Right cardiac atrium (tissue), 5 donors: ENCODE data around the gene POMZP3. TPM values are rescaled to one million over a fixed set of nuclear protein-coding genes. Genes with fewer than 3 reads are reported as not detected.
"Not testable (repeated sequence)": the region's sequence is repeated elsewhere in the genome, so short reads cannot be mapped to it uniquely, and the experiment has no call there.

Experiments
- ATAC-seq, 2 donors: fragments of 200-7000 bp; cut with Tn5 transposase; one replicate each; pipeline versions ENCODE4 v1.8.0 to v1.9.1; 2020; ENCODE audit warnings: moderate library complexity in 2 of 2, mild to moderate bottlenecking in 1 of 2
- DNase-seq, 3 donors: peaks; one replicate each; pipeline ENCODE4 v3.0.0-alpha.2; 2020
- H3K27ac ChIP-seq: one replicate; pipeline ENCODE4 v1.5.1; 2013; ENCODE audit warnings: mild to moderate bottlenecking, low read length, control low read depth, moderate library complexity
- H3K27me3 ChIP-seq: one replicate; pipeline ENCODE4 v1.6.1; 2013; ENCODE audit not compliant: control insufficient read depth, insufficient read depth
- H3K4me1 ChIP-seq: one replicate; pipeline ENCODE4 v1.6.1; 2013; ENCODE audit warnings: low read length; ENCODE audit not compliant: control insufficient read depth, insufficient read depth
- H3K4me3 ChIP-seq: one replicate; pipeline ENCODE4 v1.5.1; 2013; ENCODE audit warnings: low read length, control low read depth
- H3K9me3 ChIP-seq: one replicate; pipeline ENCODE4 v1.6.1; 2013; ENCODE audit warnings: low read length; ENCODE audit not compliant: control insufficient read depth
- WGBS: extraction: QIAGEN DNeasy Blood & Tissue Kit; methylation state at CpG from one replicate; pipeline ENCODE4 v1.1.7; 2013; 5-methylcytosine and 5-hydroxymethylcytosine counted together
- intact Hi-C, 4 donors: fragments of 100-400 bp; cut with DNase I; formaldehyde crosslinking; loops; one replicate each; pipeline versions ENCODE4 v1.11.0 to v1.14.0; 2022 to 2023
- long read RNA-seq, 4 donors: library from polyadenylated mRNA; unstranded; transcript quantifications; one replicate each; pipeline ENCODE4 v2.0.0, GENCODE V29; 2020 to 2021
- polyA plus RNA-seq: library from polyadenylated mRNA; stranded (reverse); fragments of 200-250 nt; gene quantifications from one replicate; pipeline ENCODE4 v1.2.3, GENCODE V29; 2013
- total RNA-seq, 4 donors: library from RNA; stranded (reverse); fragmentation: NEBNext Ultra II Directional; extraction: Animal tissue kit (Norgen Biotek cat#: 25700); gene quantifications; one replicate each; pipeline ENCODE4 v1.2.1, GENCODE V29; 2021
- donor health status: healthy with polysubstance abuse.
- donor health status: DM: no; HTN: yes; CAD: no.
- donor health status: DM: no; HTN: no; CAD: no.
- donor health status: DM: no; HTN: yes; CAD: no; lungs with severe emphysema.
- donor health status: DM: yes; HTN: yes; CAD: no.

The POMZP3 gene
- 10 to 100 TPM in 1 of 4 donors, 1 to 10 TPM in 3; 7.0 to 14.8 (median 7.3) TPM for total RNA-seq
- 13.3 TPM for polyA plus RNA-seq
- long read RNA-seq, donor 1, transcript POMZP3-202 (7 exons, 1,490 nt), result major isoform, 17 of 26 reads
- long read RNA-seq, donor 1, partial matches to known transcripts, result 9 of 26 reads
- long read RNA-seq, donor 1, other reads (novel, unspliced or antisense), result 0 of 26 reads
- long read RNA-seq, donor 2, transcript POMZP3-202 (7 exons, 1,490 nt), result major isoform, 5 of 7 reads
- long read RNA-seq, donor 2, partial matches to known transcripts, result 1 of 7 reads
- long read RNA-seq, donor 2, other reads (novel, unspliced or antisense), result 1 of 7 reads
- long read RNA-seq, donor 3, partial matches to known transcripts, result 1 of 4 reads
- long read RNA-seq, donor 3, other reads (novel, unspliced or antisense), result 1 of 4 reads
- long read RNA-seq, donor 4, transcript POMZP3-202 (7 exons, 1,490 nt), result major isoform, 6 of 8 reads
- long read RNA-seq, donor 4, partial matches to known transcripts, result 1 of 8 reads
- long read RNA-seq, donor 4, other reads (novel, unspliced or antisense), result 1 of 8 reads

DNA sequence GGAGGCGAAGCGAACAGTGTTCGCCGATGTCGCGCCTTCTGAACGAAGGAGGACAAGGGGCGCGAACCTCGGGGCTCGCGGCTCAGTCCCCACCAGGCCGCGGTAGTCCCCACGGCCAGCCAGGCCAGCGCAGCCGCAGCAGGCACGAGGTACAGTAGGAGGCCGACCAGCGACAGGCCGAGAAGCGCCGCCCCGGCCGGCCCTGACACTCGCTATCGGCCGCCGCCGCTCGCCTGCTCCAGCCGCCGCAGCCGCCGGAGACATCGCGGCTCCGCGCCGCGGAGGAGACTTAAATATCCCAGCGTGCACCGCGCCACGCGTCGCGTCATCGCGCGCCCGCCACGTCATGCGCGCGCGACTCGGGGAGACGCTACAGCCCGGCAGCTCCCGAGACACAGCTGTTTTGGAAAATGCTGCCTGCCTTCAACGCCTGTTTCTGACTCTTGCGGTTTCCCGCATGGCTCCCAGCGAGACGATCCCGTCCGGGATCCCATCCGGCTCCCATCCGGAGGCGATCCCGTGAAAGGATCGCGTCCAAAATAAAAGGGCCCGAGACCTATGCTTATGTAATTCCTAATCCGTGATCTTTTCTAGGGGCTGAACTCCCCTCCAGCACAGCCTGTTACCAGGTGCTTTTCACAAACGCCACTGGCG is at the start of gene POMZP3:
TSS of gene POMZP3 (minus strand) at position 291 of the 654 bp plus-strand sequence. CDS start 1,215 bp downstream, outside the sequence.
- H3K27me3 ChIP-seq, intact Hi-C loops, H3K9me3 ChIP-seq, H3K4me1 ChIP-seq: not testable (repeated sequence)
- Histone ChIP-seq H3K4me3 (peak within 1 kb of the TSS; percentile 58), H3K27ac (peak within 1 kb of the TSS; percentile 80)
- WGBS, result under 1% methylated on average over 37 of the region's 78 CpGs
- peak; percentile 97 for ATAC-seq
- peak; percentile 42 to 69 (median 68) for DNase-seq

DNA sequence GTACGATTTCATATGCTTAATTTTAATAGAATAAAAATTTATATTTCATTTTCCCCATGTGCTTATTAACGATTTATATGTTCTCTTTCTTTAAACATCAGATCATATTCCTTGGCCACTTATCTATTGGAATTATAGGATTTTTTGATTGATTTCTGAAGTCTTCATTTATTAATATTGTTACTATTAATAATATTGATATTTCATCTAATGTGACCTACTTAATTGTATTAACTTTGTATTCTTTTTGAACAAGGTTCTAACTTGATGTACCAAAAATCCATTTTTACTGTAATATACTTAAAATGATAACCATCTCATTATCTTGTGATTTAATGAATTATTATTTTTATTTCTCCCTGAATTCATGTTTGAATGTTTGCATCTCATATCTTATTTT is 48.7 kb upstream of the POMZP3 start:
- H3K27ac ChIP-seq, intact Hi-C loops, DNase-seq, H3K4me3 ChIP-seq, H3K27me3 ChIP-seq, ATAC-seq, H3K4me1 ChIP-seq, H3K9me3 ChIP-seq: not testable (repeated sequence)
- WGBS, result 75% methylated on average over 2 of the region's 2 CpGs

DNA sequence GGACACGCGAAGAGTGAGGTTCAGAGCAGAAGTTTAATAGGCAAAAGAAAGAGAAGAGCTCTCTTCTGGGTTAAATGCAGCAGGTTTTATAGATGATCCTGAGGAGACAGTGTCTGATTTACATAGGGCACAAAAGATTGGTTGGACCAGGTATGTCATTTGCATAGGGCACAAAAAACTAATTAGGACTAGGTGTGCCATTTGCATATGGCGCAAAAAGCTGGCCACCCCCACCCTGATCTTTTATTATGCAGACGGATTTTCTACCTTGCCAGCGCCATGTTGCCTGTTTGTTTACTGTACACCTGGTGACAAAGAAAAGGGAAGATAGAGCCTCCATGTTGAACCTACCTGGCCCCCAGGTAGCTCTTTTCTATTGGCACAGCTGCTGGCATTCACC is 46.3 kb upstream of the POMZP3 start:
- DNase-seq, H3K27ac ChIP-seq, H3K4me3 ChIP-seq, ATAC-seq, H3K4me1 ChIP-seq, H3K27me3 ChIP-seq, intact Hi-C loops, H3K9me3 ChIP-seq: not testable (repeated sequence)
- 85% methylated on average over 5 of the region's 5 CpGs for WGBS

DNA sequence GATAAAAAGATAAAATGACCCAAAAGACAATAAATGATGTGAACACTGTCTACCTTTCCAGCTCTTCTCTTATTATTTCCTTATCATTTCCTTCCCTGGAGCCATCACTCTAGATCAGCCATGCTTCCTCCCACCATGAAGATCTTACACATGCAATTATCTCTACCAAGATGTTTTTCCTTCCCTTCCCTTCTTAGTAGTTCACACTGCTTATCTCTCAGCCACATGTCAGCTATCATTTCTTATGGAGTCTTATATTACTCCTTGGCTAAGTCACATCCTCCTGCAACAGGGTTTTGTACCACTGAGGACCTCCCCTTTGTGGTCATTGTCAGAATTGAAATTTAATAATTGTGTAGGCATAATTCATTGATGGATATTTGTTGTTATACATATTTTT is 32.1 kb upstream of the POMZP3 start:
- H3K27me3 ChIP-seq, H3K9me3 ChIP-seq, H3K4me3 ChIP-seq, intact Hi-C loops, H3K4me1 ChIP-seq, H3K27ac ChIP-seq, DNase-seq, ATAC-seq: not testable (repeated sequence)

DNA sequence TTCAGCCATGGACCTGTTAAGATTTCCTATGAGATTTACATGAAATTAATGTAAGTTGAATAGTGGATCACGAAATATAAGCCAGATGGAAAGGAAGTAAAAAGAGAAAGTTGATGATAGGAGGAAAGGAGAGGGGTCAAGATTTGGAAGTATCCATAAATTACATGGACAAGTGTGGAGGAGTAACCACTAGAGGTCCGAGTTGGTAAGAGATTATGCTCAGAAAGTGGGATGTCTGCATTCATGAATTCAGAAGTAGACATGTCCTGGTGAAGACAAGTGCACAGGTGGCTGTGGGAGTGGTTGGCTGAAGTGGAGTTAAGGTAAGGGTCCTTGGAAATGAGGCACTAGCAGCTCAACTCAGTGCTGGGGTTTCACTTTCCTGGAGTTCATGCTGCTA is 29.3 kb upstream of the POMZP3 start:
- H3K4me1 ChIP-seq, ATAC-seq, intact Hi-C loops, H3K9me3 ChIP-seq, H3K27ac ChIP-seq, DNase-seq, H3K27me3 ChIP-seq, H3K4me3 ChIP-seq: not testable (repeated sequence)
- WGBS, result 56% methylated on average over 2 of the region's 2 CpGs

DNA sequence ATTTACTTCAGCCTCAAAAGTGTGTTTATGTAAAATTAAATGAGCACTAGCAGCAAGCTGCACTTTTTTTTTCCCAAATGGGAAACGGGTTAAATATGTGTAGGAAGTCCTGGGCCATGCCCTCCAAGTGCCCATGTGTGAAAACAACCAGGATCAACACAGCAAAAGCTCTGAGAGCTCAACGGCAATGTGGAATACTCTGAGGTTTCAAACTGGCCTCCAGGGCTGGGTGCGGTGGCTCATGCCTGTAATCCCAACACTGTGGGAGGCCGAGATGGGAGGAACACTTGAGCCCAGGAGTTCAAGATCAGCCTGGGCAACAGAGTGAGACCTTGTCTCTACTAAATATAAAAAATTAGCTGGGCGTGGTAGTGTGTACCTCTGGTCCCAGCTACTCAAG is 15.5 kb upstream of the POMZP3 start:
- WGBS, result 82% methylated on average over 1 of the region's 5 CpGs
- DNase-seq, H3K4me1 ChIP-seq, H3K27me3 ChIP-seq, ATAC-seq, H3K9me3 ChIP-seq, H3K4me3 ChIP-seq, intact Hi-C loops, H3K27ac ChIP-seq: not testable (repeated sequence)

DNA sequence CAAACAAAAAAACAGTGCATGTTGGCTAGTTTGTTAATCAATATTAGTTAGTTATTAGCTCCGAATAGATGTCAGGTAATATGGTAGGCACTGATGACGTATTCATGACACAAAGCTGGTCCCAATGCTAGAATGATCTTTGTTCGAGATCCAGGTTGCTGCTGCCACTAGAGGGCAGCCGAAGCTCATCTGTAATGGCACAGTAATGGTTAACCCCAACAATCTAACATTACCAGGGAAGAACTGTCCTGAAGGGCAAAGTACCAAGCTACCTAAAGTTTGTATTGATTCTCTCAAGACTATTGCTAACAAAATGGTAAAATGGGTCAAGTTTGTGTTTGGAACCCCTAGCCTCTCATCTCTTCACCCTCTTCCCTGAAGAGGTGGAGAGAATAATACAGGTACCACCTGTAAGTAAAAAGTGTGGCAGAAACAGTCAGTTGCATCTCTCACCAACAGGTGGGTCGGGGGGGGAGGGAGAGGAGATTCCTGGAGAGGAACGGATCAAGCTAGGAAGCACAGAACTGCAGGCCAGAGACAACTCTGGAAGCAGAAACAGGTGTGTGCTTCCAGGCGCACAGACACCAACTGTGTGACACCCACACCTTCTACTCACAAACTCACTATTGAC is 10.1 kb upstream of the POMZP3 start:
- H3K9me3 ChIP-seq, H3K4me1 ChIP-seq, H3K27ac ChIP-seq, H3K4me3 ChIP-seq, intact Hi-C loops, H3K27me3 ChIP-seq: not testable (repeated sequence)
- DNase-seq (peak in 1 of 3 donors; percentile 18), ATAC-seq (peak; percentile 76 to 87)
- 30% methylated on average over 6 of the region's 7 CpGs for WGBS

DNA sequence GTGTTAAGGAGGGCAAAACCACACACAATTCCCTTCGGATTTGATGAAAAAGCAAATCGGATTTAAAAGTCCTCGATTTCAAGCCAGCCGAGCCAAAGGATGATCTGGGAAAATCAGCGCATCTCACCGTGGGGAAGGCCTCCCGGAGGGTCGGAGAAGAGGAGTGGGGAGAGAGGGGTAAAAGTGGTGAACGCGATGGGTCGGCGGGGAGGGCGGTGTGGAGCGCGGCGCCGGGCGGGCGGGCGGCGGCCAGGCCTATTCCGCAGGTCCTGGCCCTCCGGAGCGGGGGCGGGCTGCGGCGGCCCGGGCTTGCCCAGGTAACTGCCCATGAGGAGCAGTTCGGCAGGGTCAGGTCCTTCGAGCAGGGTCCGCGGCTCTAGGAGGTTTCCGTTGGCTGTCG is 498 bp downstream of the POMZP3 start:
- intact Hi-C loops, H3K9me3 ChIP-seq, H3K27me3 ChIP-seq, H3K4me1 ChIP-seq: not testable (repeated sequence)
- ATAC-seq, result peak; percentile 73 to 84
- peak overlapping the region; percentile 52 for H3K4me3 ChIP-seq
- DNase-seq, result peak in 2 of 3 donors; percentile 58 to 70
- peak overlapping the region; percentile 72 for H3K27ac ChIP-seq
- WGBS, result under 1% methylated on average over 24 of the region's 34 CpGs

DNA sequence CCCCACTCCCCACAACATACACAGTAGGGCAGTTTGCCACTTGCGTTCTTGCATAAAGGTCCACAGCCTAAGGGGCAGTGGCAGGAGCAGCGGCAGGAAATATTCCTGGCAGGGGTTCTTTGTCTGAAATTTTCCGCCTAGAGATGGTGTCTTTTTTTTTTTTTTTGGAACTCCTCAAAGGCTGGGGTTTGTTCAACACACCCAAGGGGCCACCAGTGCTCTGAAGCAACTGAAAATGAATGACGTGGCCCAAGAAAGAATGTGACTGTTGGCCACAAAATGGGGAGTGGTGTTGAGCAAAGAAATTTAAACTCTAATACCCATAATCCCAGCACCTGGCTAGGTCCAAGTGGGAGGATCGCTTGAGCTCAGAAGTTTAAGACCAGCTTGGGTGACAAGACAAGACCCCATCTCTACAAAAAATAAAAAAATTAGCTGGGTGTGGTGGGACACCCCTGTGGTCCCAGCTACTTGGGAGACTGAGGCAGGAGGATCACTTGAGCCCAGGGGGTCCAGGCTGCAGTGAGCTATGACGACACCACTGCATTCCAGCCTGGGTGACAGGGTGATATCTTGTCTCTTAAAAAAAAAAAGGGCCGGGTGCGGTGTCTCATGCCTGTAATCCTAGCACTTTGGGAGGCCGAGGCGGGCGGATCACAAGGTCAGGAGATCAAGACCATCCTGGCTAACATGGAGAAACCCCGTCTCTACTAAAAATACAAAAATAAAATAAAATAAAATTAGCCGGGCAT is 7.5 kb downstream of the POMZP3 start:
- H3K4me1 ChIP-seq, DNase-seq, intact Hi-C loops, H3K27me3 ChIP-seq, H3K4me3 ChIP-seq, H3K9me3 ChIP-seq, H3K27ac ChIP-seq: not testable (repeated sequence)
- peak; percentile 54 to 80 for ATAC-seq
- WGBS, result 68% methylated on average over 4 of the region's 13 CpGs

DNA sequence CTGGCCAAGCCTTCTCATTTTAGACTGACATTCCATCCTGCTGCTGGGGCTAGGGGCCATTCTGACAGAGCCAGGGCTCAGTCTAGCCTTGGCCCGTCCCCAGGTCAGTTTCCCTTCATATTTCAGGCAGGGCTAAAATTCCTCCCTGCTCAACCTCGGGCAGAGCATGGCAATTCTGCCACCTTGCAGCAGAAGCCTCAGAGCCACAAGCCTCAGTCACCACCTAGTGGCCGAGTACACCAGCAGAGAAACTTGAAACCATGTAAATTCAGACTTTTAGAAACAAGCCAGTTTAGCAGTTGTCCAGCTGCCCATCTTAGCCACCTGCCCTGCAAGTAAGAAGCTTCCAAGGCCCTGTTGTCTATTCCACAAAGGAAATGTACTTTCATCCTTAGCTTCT is 13.3 kb downstream of the POMZP3 start:
- WGBS, result 5% methylated on average over 2 of the region's 3 CpGs
- peak in 2 of 3 donors; percentile 59 to 62 for DNase-seq
- H3K9me3 ChIP-seq, H3K4me1 ChIP-seq, H3K4me3 ChIP-seq, intact Hi-C loops, H3K27ac ChIP-seq, H3K27me3 ChIP-seq: not testable (repeated sequence)
- peak in 1 of 2 donors; percentile 39 for ATAC-seq
